Astrocyte of the hippocampus (primary cell): ENCODE measurements around the gene HADHA.
"Not testable (repeated sequence)": the region's sequence is repeated elsewhere in the genome, so short reads cannot be mapped to it uniquely, and the experiment has no call there.

Source experiments
- DNase-seq: peaks from one replicate; pipeline ENCODE4 v3.0.0; 2011; ENCODE audit warnings: low read depth, low spot score

The HADHA gene

DNA sequence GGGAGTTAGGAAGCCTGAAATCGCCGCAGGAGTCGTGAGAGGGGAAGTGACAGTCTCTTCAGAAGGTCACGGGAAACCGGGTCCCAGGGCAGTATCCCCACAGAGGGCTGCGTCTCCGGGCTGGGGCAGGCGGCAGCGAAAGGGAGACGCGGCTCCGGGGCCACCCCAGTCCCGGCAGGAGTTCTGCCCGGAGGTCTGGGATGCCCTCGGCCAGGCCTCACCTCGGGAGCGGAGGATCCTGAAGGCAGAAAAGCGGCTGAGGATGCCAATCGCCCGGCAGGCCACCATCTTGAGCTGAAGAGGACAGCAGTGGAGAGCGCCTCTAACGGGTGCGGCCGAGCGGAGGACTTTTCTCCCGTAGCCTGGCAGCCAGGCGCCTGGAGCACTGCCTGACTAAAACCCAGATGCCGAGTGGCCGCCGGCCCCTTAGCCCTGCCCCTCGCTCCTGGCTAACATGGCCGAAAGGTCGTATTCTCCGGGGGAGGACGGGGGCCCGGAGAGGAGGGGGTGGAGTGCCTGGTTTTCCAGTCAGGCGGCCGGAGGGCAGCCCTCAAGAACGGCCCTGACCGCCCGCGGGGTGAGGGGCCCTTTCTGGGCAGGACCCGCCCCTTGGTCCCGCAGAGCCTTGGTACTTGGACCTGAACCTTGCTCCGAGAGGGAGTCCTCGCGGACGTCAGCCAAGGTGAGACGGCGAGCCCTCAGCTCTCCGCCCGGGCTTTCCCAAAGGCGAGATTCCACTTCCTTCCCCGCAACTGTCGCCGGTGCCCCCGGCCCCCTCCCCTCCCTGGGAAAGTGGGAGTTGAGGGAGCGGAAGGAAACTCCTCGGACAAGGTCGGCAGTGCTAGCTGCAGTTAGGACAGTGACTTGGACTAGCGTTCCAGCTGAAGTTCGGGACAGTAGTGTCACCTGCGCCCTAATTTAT lies at the start of gene HADHA, which contains the start of gene HADHB:
TSS of gene HADHA (minus strand) at position 324 of the 922 bp plus-strand sequence. CDS start at position 288, 36 bp downstream.
TSS of gene HADHB (plus strand) at position 631 of the 922 bp plus-strand sequence. CDS start 9,316 bp downstream, outside the sequence.
- DNase-seq = peak; percentile 95

DNA sequence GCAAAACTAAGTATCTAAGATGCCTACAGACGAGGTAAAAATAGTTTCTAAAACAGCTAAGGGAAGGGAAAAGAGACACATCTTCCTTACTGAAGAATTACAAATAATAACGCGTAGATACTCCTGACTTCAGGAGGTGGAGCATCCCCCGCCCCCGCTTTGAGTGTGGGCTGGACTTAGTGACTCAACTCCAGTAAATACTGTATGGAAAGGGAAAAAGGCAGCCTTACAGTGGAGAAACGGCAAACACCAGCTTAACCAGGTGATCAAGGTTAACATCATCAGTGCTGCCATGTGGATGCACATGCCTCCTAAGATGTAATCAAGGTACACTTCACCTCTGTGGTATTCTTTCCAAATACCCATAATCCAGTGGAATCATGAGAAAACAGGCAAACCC lies 48.2 kb upstream of the HADHA start:
- peak; percentile 15 for DNase-seq

DNA sequence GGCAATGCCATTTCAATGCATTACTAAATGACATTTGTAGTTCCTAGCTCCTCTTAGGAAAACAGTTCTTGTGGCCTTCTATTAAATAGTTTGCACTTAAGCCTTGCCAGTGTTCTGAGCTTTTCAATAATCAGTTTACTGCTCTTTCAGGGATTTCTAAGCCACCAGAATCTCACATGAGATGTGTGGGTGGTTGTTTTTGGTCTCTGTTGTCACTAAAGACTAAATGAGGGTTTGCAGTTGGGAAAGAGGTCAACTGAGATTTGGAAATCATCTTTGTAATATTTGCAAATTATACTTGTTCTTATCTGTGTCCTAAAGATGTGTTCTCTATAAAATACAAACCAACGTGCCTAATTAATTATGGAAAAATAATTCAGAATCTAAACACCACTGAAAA lies 45.6 kb upstream of the HADHA start:
- DNase-seq = no peak

GRCh38 chr2:26285931-26286330 lies 41.5 kb upstream of the HADHA start:
- DNase-seq = no peak

DNA sequence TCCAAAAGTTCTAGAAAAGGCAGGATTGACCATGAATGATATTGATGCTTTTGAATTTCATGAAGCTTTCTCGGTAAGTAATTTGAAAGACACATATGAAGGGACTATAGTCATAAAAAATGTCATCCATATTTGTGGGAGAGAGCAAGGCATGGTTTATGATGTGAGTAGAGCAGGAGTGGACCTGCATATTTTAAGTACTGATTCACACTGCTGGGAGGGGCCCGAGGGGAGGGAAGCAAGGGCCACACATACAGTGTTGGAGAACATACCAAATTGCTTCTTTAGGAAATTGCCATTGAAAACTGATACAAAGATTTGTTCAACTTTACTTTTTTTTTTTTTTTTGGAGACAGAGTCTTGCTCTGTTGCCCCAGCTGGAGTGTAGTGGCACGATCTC lies 39.7 kb upstream of the HADHA start:
- DNase-seq = peak; percentile 26

DNA sequence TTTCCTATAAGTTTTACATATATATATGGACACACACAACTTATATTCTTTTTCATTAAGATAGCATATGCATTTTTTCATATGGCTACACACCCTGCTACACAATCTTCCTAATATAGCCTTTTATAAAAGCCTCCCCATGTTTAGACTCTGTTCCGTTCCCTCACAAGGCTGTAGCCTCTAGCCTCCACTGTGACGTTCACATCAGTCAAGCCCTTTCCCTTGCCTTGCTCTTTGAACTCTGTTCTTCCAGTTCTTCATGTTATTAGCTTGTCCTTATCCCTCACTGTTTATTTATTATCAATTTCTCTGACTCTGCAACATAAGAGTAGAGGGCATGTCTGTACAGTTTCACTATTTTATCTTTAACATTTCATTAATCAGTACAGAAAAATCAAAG lies 39.2 kb upstream of the HADHA start:
- no peak for DNase-seq

DNA sequence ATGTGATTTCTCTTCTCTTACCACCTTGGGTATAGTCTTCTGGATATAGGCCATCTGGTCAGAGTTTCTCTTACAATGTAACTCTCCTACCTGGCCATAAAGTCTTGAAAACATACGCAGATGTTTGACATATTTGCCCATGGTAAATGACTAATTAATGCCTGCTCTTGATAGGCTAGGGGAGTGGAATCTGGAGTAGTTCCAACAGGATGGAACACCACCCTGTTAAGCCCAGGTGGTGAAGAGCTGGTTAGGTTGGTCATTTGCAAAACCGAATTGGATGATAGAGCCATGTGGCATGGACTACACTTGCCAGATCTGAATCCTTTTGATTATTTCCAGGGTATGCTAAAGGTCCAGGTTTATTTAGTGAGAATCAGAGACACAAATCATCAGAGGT lies 36.8 kb upstream of the HADHA start:
- DNase-seq = no peak

DNA sequence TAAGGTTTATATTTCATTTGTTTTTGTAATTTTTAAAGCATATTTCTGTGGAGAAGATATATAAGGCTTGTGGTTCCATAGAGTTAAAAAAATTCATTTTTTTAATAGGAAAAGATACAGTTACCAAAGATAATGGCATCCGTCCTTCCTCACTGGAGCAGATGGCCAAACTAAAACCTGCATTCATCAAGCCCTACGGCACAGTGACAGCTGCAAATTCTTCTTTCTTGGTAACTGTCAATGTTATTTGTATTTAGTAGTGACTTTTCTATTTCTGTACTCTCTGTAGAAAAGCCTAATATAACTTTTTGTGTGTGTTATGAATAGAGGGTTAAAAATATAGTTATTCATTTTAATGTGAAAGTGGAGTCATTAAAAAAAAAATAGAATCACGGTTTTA lies 35.5 kb upstream of the HADHA start:
- no peak for DNase-seq

DNA sequence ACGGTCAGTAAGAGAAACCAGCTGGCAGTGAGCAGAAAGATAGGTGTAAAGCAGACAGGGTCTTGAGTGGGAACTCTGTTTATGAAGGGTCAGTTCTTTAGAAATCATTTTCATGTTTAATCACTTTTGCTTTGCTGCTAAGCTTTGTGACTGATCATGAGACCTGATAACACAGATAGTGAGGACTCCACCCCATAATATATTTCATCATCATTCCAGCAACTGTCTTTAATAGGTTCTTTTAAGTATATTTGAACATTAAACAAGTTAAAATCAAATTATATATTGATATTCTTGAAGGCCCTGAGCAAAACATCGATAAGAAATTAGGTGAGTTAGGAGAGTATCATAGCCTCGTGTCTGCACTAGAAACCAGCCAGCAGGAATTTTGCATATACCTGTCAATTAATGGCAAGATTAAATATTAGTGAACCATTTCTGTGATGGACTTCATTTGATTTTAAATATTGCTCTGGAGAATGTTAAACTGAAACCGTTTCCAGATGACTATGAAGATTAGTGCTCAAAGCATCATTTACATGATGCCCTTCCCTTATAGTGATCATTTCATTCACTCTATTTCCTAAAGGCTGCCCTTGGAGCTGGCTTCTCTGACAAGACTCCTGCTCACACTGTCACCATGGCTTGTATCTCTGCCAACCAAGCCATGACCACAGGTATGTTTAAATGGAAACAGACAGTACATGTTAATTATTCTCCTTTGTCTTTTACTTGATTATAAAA lies 32.2 kb upstream of the HADHA start:
- no peak for DNase-seq

DNA sequence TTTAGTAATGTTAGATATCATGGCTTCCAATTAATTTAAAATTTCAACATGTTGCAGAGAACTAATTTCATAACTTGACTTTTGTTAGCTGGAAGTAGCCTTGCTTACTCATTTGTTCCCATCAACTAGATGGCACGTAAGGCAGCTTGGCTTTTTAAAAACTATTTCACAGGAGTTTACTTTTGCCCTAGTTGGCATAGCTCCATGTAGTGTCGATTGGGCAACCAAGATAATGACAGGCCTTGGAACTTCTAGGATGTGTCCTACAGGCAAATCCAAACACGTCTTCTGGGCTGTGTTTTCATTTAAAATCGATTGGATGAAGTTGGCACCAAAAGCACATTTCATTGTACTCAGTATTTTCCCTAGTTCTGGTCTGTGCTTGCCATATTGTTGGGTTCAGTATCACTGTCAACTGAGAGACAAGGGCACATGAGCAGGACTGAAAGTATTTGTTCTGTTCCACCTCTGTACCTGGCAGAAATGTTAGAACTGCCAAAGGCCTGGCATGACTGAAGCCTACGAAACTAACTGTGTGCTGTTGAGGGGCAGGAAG lies 29.7 kb upstream of the HADHA start:
- DNase-seq = peak; percentile 88

- no peak for DNase-seq
Observed at GRCh38 chr2:26273501-26273900, 29.1 kb upstream of the HADHA start.

DNA sequence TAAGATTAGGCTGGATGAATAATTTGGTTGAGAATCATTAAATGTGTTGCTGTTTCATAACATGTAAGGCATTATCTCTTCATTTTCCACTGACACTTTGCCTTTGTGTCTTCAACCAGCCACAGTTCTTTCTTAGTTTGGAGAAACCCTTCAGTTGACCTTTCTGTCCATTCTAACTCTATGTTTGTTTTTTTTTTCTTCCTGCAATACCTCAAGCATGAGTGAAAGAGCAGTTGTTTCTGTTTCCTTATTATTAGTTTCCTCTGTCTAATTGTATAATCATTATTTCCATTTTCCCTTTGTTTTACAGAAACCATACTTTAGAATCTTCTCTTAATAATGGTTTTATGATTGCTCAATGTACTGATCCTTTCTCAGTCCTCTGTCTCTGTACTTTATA lies 25.9 kb upstream of the HADHA start:
- no peak for DNase-seq

DNA sequence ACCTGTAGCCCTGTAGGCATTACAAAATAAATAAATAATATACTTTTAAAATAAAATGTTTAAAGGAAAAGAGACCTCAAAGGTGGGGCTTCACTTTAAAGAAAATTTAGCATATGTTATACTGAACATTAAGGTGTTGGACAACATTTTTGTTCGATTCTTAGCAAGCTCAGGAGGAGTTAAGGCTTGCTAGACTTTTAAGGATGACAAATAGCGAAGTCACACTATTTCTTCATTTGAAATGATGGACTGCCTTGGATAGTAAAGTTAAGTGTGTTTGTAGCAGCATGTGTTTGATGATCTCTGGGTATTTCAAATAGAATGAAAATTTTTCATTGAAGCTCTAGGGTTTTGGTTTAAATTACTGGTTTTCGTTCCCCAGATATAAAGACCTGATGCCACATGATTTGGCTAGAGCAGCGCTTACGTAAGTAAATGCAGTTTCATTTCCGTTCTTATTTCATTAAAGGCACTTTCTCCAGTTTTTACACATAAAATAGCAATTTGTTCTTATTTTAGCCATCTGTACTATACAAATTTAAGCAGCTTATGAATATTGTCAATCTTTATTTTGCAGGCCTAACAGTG lies 25.2 kb upstream of the HADHA start:
- no peak for DNase-seq

GRCh38 chr2:26268670-26269385 lies 24.4 kb upstream of the HADHA start:
- DNase-seq = not testable (repeated sequence)

DNA sequence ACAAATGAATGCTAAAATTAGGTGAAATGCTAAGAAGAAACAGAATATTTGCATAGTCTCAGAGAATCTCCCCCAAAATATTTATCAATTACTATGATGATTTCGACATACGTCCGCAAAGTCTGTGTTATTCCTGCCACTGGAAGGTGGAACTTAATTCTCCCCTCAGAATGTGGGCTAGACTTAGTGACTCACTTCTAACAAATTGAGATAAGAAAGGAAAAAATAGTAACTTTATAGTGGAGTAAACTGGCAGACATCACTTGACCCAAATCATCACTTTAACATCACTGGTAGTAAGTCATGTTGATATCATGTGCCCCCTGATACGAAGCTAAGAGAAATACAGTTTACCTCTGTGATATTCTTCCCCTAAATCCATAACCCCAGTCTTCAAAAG lies 23.8 kb upstream of the HADHA start:
- peak; percentile 37 for DNase-seq

DNA sequence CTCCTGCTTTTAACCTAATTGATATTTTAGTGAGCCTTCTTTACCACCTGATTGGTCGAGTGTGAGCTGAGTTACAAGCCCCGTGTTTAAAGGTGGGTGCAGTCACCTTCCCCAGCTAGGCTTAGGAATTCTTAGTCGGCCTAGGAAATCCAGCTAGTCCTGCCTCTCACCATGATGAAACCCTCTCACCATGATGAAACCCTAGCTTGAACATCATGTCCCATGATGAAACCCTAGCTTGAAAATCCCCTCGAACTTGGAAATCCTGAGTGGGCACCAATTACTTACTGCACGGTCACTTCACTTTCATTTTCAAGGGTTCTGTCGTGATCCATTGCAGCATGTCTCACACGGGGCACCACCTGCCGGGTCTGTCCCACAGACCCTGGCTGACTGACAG lies 14.4 kb upstream of the HADHA start:
- DNase-seq = not testable (repeated sequence)

DNA sequence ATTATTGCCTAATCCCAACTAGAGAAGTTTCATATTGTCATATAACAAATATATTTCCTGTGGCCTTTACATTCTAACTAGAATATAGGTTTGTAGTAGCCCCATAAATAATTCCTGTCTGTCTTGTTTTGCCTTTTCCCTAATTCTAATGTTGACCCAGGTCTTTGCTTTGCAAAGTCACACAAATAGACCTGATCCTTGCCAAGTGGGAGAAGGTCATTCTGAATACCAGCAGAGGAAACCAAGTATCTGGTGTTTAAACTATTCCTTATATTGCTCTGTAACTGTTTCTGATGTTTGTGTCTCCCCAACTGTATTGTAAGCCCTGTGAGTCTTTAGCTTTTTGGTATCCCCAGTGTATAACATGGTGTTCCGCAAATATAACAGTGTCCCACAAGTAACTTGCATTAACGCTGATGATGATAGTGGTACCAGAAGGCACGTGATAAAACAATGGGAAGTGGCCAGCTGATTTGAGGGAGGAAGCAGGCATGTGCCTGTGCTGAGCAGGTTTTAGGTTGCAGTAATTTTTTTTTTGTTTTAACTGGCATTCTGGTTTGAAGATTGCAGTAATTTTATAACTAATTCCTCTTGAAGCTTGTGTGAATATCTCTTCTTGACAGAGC lies 11.4 kb upstream of the HADHA start:
- DNase-seq = no peak

DNA sequence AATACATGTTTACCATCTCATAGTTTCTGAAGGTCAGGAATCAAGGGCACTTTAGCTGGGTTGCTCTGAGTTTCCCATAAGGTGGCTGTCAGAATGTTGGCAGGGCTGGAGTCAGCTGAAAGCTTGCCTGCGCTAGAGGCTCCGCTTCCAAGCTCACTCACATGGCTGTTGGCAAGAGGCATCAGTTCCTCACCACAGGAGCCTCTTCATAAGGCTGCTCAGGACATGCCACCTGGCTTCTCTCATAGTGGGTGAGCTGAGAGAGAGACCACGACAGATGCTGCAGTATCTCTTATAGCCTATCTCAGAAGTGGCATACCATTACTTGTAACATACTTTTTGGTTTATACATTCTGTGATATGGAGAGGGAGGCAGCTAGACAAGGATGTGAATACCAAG lies 7.5 kb upstream of the HADHA start:
- peak; percentile 18 for DNase-seq

DNA sequence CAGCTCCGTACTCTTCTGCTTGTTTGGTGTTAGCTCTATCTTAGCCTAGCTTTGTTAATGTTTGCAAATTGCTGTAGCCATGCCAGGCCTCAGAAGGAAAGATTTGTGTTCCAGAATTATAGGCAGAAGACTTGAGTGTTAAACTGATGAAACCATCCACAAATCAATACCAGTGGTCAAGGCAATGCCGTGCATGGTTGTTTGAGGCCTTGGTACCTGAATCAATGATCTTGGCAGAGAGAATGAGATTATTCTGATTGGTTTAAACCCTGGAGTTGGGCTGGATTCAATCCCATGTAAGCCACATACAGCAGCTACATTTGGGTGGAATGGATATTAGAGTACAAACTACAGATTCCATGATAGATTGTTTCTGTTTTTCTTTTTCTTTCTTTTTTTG lies 5.2 kb upstream of the HADHA start:
- DNase-seq = no peak

DNA sequence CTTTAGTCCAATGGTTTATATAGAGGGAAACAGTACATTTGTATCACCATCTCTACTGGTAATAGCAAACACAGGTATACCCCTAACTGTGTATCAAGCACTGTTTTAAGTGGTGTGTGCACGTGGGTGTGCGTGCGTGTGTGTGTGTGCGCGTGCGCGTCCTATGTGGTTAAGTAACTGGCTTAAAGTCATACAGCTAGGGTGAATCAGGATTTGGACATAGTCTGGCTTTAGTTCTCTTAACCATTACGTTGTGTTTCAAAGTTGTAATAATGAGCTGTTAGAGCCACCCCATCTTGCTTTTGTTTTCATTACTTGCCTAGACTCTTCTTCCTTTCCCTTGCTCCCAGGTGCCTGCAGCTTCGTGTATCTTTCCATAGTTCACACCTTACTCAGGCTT lies 2.4 kb upstream of the HADHA start:
- DNase-seq = peak; percentile 10

- DNase-seq = peak; percentile 15
Observed at GRCh38 chr2:26245810-26246209, 1.4 kb upstream of the HADHA start.
